ENCODE results near the gene ZNF674. TPM values are rescaled to one million over a fixed set of nuclear protein-coding genes. Genes with fewer than 3 reads are reported as not detected.

Gene ZNF674
- total RNA-seq: 5.6 TPM
- long read RNA-seq, partial matches to known transcripts: 0 of 2 reads
- long read RNA-seq, other reads (novel, unspliced or antisense): 2 of 2 reads

DNA sequence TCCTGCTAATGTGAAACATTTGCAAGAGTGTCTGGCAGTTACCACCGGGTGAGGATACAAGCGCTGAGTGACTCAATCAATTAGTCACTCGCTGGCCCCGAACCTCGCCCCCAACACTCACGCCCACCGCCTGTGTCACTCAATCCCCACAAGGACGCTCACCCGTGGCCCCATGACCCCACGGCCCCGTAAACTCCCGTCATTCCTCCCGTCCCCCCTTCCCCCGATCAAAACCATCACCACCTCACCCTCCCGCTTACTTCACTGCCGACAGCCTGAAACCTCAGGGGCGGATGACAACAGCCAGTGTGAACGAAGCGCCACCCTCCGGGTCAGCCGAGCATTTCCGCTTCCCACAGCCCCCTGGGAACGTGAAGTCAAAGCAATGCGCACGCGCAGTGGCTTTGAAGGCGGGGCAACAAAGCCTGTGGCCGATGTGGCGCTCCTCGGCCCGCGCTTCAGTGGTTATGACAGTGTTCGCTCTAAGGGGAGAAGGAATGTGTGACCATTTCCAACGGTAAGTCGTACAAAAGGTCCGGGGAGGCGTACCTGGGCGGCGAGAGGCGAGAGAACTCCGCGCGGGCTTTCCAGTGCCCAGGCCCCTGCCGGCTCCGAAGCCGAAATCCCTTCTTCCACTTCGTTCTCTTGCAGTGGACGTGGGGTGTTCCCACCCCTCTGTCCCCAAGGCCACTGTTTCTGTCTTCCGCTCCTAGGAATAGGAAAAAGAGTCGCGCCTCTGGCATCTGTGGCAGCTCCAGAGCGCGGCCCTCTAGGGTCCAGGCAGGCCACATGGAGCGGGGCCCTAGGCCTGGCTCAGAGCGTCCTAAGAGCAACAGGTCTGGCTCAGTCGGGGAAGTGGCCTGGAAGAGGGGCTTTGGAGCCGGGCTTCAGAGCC, at the start of gene ZNF674:
Gene ZNF674, minus strand, starts transcription at position 311 of the 895 bp plus-strand sequence. CDS start 3,334 bp downstream, outside the sequence.
- no peaks in the 10 kb centered on the region for H3K27me3 ChIP-seq (ENCODE audit: low read depth)
- DNase-seq (peak; percentile 94), ATAC-seq (peak; percentile 98)
- peaks cover 8% of the 10 kb centered on the region for H3K4me1 ChIP-seq
- intact Hi-C loops (cut with DNase I): no loop called here
- H3K9me3 ChIP-seq: no peaks in the 10 kb centered on the region
- TF ChIP-seq, protein P1, sequence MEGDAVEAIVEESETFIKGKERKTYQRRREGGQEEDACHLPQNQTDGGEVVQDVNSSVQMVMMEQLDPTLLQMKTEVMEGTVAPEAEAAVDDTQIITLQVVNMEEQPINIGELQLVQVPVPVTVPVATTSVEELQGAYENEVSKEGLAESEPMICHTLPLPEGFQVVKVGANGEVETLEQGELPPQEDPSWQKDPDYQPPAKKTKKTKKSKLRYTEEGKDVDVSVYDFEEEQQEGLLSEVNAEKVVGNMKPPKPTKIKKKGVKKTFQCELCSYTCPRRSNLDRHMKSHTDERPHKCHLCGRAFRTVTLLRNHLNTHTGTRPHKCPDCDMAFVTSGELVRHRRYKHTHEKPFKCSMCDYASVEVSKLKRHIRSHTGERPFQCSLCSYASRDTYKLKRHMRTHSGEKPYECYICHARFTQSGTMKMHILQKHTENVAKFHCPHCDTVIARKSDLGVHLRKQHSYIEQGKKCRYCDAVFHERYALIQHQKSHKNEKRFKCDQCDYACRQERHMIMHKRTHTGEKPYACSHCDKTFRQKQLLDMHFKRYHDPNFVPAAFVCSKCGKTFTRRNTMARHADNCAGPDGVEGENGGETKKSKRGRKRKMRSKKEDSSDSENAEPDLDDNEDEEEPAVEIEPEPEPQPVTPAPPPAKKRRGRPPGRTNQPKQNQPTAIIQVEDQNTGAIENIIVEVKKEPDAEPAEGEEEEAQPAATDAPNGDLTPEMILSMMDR (IDR thresholded peaks at IDR 0.05): peak; percentile 40
- peak within 1 kb of the TSS; percentile 82 for H3K27ac ChIP-seq
- H3K4me3 ChIP-seq: peak within 1 kb of the TSS; percentile 79
- H3K36me3 ChIP-seq: no peaks in the 10 kb centered on the region

DNA sequence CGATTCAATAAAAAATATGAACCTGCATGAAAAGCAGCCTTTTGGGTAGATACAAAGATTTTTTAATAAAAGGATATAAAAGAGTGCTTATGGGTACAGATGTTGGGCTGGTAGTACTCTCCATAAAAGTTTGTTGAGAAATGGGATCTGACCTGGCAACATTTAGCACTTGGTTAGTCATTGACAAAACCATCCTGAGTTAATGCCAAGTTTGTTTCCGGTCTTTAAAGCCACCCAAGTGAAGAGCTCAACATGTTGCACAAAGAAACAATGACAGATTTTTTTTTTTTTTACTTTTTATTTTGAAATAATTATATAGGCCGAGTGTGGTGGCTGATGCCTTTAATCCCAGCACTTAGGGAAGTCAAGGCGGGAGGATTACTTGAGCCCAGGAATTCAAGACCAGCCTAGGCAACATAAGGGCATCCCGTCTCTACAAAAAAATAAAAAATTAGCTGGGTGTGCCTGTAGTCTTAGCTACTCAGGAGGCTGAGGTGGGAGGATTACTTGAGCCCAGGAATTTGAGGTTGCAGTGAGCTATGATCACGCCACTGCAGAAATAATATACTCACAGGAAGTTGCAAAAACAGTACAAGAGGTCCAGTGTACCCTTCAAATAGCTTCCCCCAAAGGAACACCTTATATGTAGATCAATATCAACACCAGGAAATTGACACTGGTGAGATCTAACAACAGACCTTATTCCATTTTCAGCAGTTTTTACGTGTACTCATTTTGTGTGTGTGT, 44.9 kb upstream of the ZNF674 start:
- Histone ChIP-seq H3K9me3 (no peaks in the 10 kb centered on the region), H3K27ac (no peak overlapping the region), H3K27me3 (ENCODE audit: low read depth) (no peaks in the 10 kb centered on the region), H3K4me3 (no peak overlapping the region), H3K4me1 (peaks cover 26% of the 10 kb centered on the region), H3K36me3 (no peaks in the 10 kb centered on the region)
- ATAC-seq (peak in 1 of 2 donors; percentile 51), DNase-seq (no peak)
- intact Hi-C loops (cut with DNase I): no loop called here
- TF ChIP-seq, protein P1 (IDR thresholded peaks at IDR 0.05): no peak

DNA sequence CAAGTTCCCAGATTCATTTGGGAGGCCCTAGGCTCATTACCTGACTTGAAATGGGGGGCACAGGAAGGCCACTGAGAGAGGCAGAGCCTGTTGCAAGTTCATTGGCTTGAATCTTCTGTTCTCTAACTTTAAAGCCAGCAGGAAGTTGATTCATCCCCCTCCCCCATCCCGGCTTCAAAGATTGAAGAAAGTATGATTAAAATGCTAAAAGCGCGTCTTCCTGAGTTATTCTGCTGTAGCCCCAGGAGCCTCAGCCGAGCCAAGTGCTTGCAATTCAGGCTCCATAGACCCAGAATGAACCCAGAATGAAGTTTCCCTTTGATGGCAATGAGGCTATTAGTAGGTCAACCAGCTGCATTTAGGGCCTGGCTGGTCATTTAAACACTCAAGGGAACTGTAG, 43.0 kb upstream of the ZNF674 start:
- no peak for DNase-seq
- no peaks in the 10 kb centered on the region for H3K9me3 ChIP-seq
- ATAC-seq: no peak
- intact Hi-C loops (cut with DNase I): no loop called here
- H3K27me3 ChIP-seq (ENCODE audit: low read depth): no peaks in the 10 kb centered on the region
- H3K4me3 ChIP-seq: no peak overlapping the region
- H3K4me1 ChIP-seq: peaks cover 26% of the 10 kb centered on the region
- H3K36me3 ChIP-seq: no peaks in the 10 kb centered on the region
- H3K27ac ChIP-seq: peak overlapping the region; percentile 31
- TF ChIP-seq, protein P1 (IDR thresholded peaks at IDR 0.05): no peak

DNA sequence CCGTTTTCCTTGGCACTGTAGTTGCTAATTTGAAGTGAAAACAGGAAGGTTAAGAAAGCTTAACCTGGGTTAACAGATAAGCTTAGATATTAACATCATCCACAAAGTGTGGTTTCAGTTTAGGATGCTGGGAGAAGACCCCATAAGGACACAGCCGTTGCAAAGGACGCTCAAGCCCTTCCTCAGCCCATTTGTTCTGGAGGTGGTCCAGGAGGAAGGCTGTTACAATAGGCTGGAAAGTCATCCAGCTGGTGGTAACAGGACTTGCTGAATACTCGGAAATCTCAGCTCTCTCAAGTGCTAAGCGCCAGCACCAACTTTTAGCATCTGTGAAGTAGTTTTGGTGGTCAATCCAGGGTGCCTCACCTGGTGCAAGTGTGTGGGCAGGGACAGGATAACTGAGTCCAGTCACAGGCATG, 42.5 kb upstream of the ZNF674 start:
- H3K27ac ChIP-seq: peak overlapping the region; percentile 31
- peak in 1 of 2 donors; percentile 35 for ATAC-seq
- DNase-seq: no peak

DNA sequence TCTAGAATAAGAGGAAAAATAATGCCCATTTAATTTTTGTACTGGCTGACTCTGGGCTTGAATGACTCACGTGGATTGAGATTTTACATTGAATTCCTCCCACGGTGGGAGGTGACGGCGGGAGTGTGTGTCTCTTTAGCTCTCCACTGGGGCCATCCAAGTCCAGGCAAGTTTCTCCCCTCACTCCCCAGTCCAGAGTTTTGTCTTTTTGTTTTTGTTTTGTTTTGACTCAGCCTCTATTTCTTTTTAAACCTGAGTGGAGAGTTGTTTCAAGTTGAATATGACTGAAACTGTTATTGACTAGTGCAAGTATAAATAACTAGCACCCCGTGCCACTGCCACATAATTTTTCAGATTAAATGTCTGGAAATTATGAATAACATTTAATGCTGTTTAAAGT, 41.9 kb upstream of the ZNF674 start:
- no peak overlapping the region for H3K27ac ChIP-seq
- no peaks in the 10 kb centered on the region for H3K27me3 ChIP-seq (ENCODE audit: low read depth)
- no peak overlapping the region for H3K4me3 ChIP-seq
- H3K4me1 ChIP-seq: peaks cover 32% of the 10 kb centered on the region
- TF ChIP-seq, protein P1 (IDR thresholded peaks at IDR 0.05): no peak
- no peaks in the 10 kb centered on the region for H3K9me3 ChIP-seq
- ATAC-seq: no peak
- no peak for DNase-seq
- H3K36me3 ChIP-seq: no peaks in the 10 kb centered on the region
- intact Hi-C loops (cut with DNase I): no loop called here

More for the DNA sequence above, 42.5 kb upstream of the ZNF674 start:
- TF ChIP-seq, protein P1 (IDR thresholded peaks at IDR 0.05): no peak
- Histone ChIP-seq H3K4me3 (no peak overlapping the region), H3K9me3 (no peaks in the 10 kb centered on the region), H3K4me1 (peaks cover 26% of the 10 kb centered on the region), H3K36me3 (no peaks in the 10 kb centered on the region), H3K27me3 (ENCODE audit: low read depth) (no peaks in the 10 kb centered on the region)
- intact Hi-C loops (cut with DNase I): no loop called here
